ENCODE measurements around the gene SMG7. TPM values are rescaled to one million over a fixed set of nuclear protein-coding genes. Genes with fewer than 3 reads are reported as not detected.

SMG7 gene
- total and polyA plus RNA-seq, 2 of the 4 experiments (the other 2 are of a cell fraction) = 18.1 to 22.6 TPM

- Histone ChIP-seq H3K4ac (ENCODE audit: low read depth, low read length) (peak overlapping the region; percentile 98), H2BK120ac (ENCODE audit: low read depth, low read length) (peak overlapping the region; percentile 97), H3K36me3 (ENCODE audit: control insufficient read depth, insufficient read depth, low read length) (no peaks in the 10 kb centered on the region), H4K91ac (ENCODE audit: insufficient read depth, low read depth, low read length) (peak overlapping the region; percentile 97), H4K5ac (ENCODE audit: low read depth, low read length) (peak overlapping the region; percentile 99), H3K27me3 (ENCODE audit: control insufficient read depth, insufficient read depth, low read length) (peaks cover under 1% of the 10 kb centered on the region; the same call in 1 of the 2 replicates), H4K20me1 (ENCODE audit: insufficient read depth, low read length) (peaks cover 14% of the 10 kb centered on the region; the same call in 1 of the 2 replicates), H4K8ac (ENCODE audit: low read depth in 2 of 2, low read length in 2 of 2) (peak overlapping the region; percentile 76 to 98), H2BK20ac (ENCODE audit: low read depth, low read length) (peak overlapping the region; percentile 68; the same call in 1 of the 2 replicates), H3K9me1 (ENCODE audit: insufficient read depth, low read length) (no peaks in the 10 kb centered on the region; the same call in 1 of the 2 replicates), H3K4me2 (ENCODE audit: low read depth, low read length) (peak overlapping the region; percentile 77), H2AK9ac (replicated peaks; ENCODE audit: low read depth, low read length, poor library complexity) (peak overlapping the region; percentile 88), H3K23ac (ENCODE audit: low read depth, low read length) (peak overlapping the region; percentile 68; the same call in 1 of the 2 replicates), H2AK5ac (ENCODE audit: low read depth, low read length) (no peak overlapping the region), H3K9me3 (ENCODE audit: control insufficient read depth, insufficient read depth, low read length) (no peaks in the 10 kb centered on the region), H3K27ac (ENCODE audit: insufficient read depth, low read length) (peak overlapping the region; percentile 98), H3K14ac (replicated peaks; ENCODE audit: low read depth, low read length) (peak overlapping the region; percentile 89), H3K18ac (ENCODE audit: low read depth, low read length) (peak overlapping the region; percentile 84), H3K79me1 (ENCODE audit: low read depth in 1 of 2, low read length in 2 of 2) (peaks cover 7 to 30% of the 10 kb centered on the region in 2 experiments; a peak in 3 of 4 replicates), H3K9ac (ENCODE audit: low read depth, low read length) (peak overlapping the region; percentile 94), H3K56ac (ENCODE audit: extremely low read depth, insufficient read depth, low read length) (peak overlapping the region; percentile 93), H3K4me3 (ENCODE audit: insufficient read depth, low read depth, low read length) (peak overlapping the region; percentile 99), H2AFZ (replicated peaks; ENCODE audit: low read length, poor library complexity) (peak overlapping the region; percentile 97), H3K4me1 (ENCODE audit: control insufficient read depth, insufficient read depth, low read length) (peaks cover 2% of the 10 kb centered on the region; the same call in 1 of the 2 replicates), H2BK5ac (ENCODE audit: low read depth, low read length, poor library complexity, severe bottlenecking) (peak overlapping the region; percentile 96), H2BK15ac (ENCODE audit: low read depth, low read length) (peak overlapping the region; percentile 91; the same call in 1 of the 3 replicates)
- ChIA-PET CTCF (interaction anchor here (1.3 kb wide), 1 partner anchor 42 kb away, joined by 3 read pairs; no protein-coding TSS in a partner anchor), POLR2A (ENCODE audit: unreplicated experiment) (interaction anchor here (0.6 kb wide), 1 partner anchor 1631 kb away, joined by 3 read pairs; no protein-coding TSS in a partner anchor)
- intact Hi-C loops (cut with micrococcal nuclease) (loop anchor here (1.0 to 5.0 kb wide), 5 partner anchors 28 to 450 kb away; partner anchors contain the start of gene LAMC1), in situ Hi-C loops (cut with MboI; ENCODE audit: low sequenced_read_pairs) (loop anchor here (5.0 to 10.0 kb wide), 2 partner anchors 70 to 153 kb away; no protein-coding TSS in a partner anchor), dilution Hi-C loops (cut with HindIII; ENCODE audit: low sequenced_read_pairs, unreplicated experiment) (no loop called here)
- 0% methylated on average over 1 of the region's 42 CpGs; no CpG with 5 or more reads in 1 of the 2 experiments for WGBS, 2 experiments (ENCODE audit: extremely low coverage in 2 of 2, insufficient read length in 1 of 2)
- peak; percentile 98 for DNase-seq
- peak; percentile 84 for ATAC-seq (ENCODE audit: low read depth)
- TF ChIP-seq MAFK (IDR thresholded peaks at IDR 0.05; ENCODE audit: low read depth, low read length) = no peak
- TF ChIP-seq NFE2L2 (IDR thresholded peaks at IDR 0.05; ENCODE audit: low read depth, low read length) = no peak
- peak; percentile 89 for TF ChIP-seq MAZ (IDR thresholded peaks at IDR 0.05; ENCODE audit: borderline replicate concordance, low read depth, low read length)
- TF ChIP-seq RCOR1 (IDR thresholded peaks at IDR 0.05; ENCODE audit: insufficient replicate concordance, low read length) = peak; percentile 46
- peak; percentile 7; the same call in 1 of the 2 replicates for TF ChIP-seq BHLHE40 (IDR thresholded peaks at IDR 0.05; ENCODE audit: low read depth, low read length)
- no peak for TF ChIP-seq POLR2A (IDR thresholded peaks at IDR 0.05; ENCODE audit: low read depth, low read length)
- TF ChIP-seq RFX5 (IDR thresholded peaks at IDR 0.05; ENCODE audit: low read depth, low read length) = 0 out of 2 replicates have a peak, but pooled peaks have one; percentile 56
- TF ChIP-seq CTCF (conservative IDR thresholded peaks at IDR 0.05; ENCODE audit: low read depth, low read length) = no peak
- peak; percentile 59; the same call in 1 of the 2 replicates for TF ChIP-seq MXI1 (IDR thresholded peaks at IDR 0.05; ENCODE audit: borderline replicate concordance, low read depth, low read length)
- no peak for TF ChIP-seq USF2 (IDR thresholded peaks at IDR 0.05; ENCODE audit: low read depth, low read length)
- TF ChIP-seq FOS (IDR thresholded peaks at IDR 0.05; ENCODE audit: low read depth, low read length) = 0 out of 2 replicates have a peak, but pooled peaks have one; percentile 7
- BruUV-seq (replicated peaks) = no TSS peak
Observed at GRCh38 chr1:183471743-183472487, 384 bp upstream of the SMG7 start.

All from IMR-90 (cell line).